Skeletal muscle tissue (tissue), 4 donors: ENCODE measurements around the gene SLC37A4. TPM values are rescaled to one million over a fixed set of nuclear protein-coding genes. Genes with fewer than 3 reads are reported as not detected.
"Not testable (repeated sequence)": the region's sequence is repeated elsewhere in the genome, so short reads cannot be mapped to it uniquely, and the experiment has no call there.

Experiments
- H3K27ac ChIP-seq: one replicate; pipeline ENCODE4 v1.7.0; 2013; ENCODE audit warnings: mild to moderate bottlenecking, low read depth, low read length, inconsistent platforms
- H3K27me3 ChIP-seq, 3 donors: one replicate each; pipeline ENCODE4 v1.7.0; 2013; ENCODE audit warnings: low read length in 3 of 3; ENCODE audit not compliant: control insufficient read depth in 3 of 3, insufficient read depth in 3 of 3
- H3K36me3 ChIP-seq, 3 donors: one replicate each; pipeline ENCODE4 v1.7.0; 2013; ENCODE audit warnings: low read length in 3 of 3; ENCODE audit not compliant: control insufficient read depth in 3 of 3, insufficient read depth in 3 of 3
- H3K4me1 ChIP-seq, 3 donors: one replicate each; pipeline ENCODE4 v1.7.0; 2013; ENCODE audit warnings: low read length in 3 of 3, mild to moderate bottlenecking in 3 of 3; ENCODE audit not compliant: control insufficient read depth in 3 of 3, insufficient read depth in 3 of 3
- H3K4me3 ChIP-seq, 3 donors: one replicate each; pipeline ENCODE4 v1.7.0; 2013; ENCODE audit warnings: low read length in 3 of 3
- H3K9ac ChIP-seq, 3 donors: one replicate each; pipeline ENCODE4 v1.7.0; 2013; ENCODE audit warnings: low read length in 3 of 3, mild to moderate bottlenecking in 3 of 3, moderate library complexity in 2 of 3, low read depth in 1 of 3
- H3K9me3 ChIP-seq, 3 donors: one replicate each; pipeline ENCODE4 v1.7.0; 2013; ENCODE audit warnings: low read length in 3 of 3; ENCODE audit not compliant: control insufficient read depth in 3 of 3
- total RNA-seq: library from RNA; depleted of rRNA; stranded (reverse); fragments of >200 nt; gene quantifications from one replicate; pipeline ENCODE4 v1.2.3, GENCODE V29; 2014
- donor health status: Osteomylitis.

SLC37A4 gene
- total RNA-seq, 1 donor from 2014 or later: 6.8 TPM

GRCh38 chr11:119006656-119007055, 24.0 kb downstream of the SLC37A4 start:
- no peaks in the 10 kb centered on the region for H3K27me3 ChIP-seq
- H3K36me3 ChIP-seq: peaks cover 14 to 44% (median 26%) of the 10 kb centered on the region in 3 donors
- H3K9me3 ChIP-seq: no peaks in the 10 kb centered on the region
- H3K9ac ChIP-seq: no peak overlapping the region
- no peaks in the 10 kb centered on the region for H3K4me1 ChIP-seq
- no peak overlapping the region for H3K4me3 ChIP-seq
- no peak overlapping the region for H3K27ac ChIP-seq

GRCh38 chr11:119000906-119001305, 29.8 kb downstream of the SLC37A4 start:
- no peak overlapping the region for H3K9ac ChIP-seq
- H3K4me3 ChIP-seq: no peak overlapping the region
- H3K36me3 ChIP-seq: peaks cover 13 to 25% (median 19%) of the 10 kb centered on the region in 3 donors
- no peaks in the 10 kb centered on the region for H3K27me3 ChIP-seq
- no peaks in the 10 kb centered on the region for H3K9me3 ChIP-seq
- H3K27ac ChIP-seq: no peak overlapping the region
- peaks cover 20 to 33% (median 30%) of the 10 kb centered on the region in 3 donors for H3K4me1 ChIP-seq

DNA sequence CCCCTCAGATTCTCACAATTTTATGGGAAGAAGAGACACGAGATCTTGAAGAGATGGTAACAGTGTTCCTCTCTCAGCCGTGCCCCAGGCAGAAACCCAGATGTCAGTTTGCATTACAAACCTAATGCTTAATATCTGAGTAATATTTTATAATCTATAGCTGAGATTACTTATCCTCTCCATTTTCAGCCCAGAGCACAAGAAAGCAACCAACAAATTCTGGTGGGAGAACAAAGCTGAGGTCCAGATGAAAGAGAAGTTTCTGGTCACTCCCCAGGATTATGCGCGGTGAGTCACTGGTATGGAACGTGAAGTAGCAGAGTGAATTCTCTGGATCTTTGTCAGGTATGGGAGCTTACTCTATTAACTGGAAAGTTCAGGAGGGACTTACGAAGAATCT, 31.9 kb downstream of the SLC37A4 start:
- Histone ChIP-seq H3K27ac (peak overlapping the region; percentile 80), H3K9me3 (no peaks in the 10 kb centered on the region), H3K27me3 (no peaks in the 10 kb centered on the region), H3K4me3 (peak overlapping the region; percentile 100), H3K4me1 (peaks cover 20 to 33% (median 30%) of the 10 kb centered on the region in 3 donors), H3K9ac (peak overlapping the region; percentile 91 to 95 (median 92)), H3K36me3 (peaks cover 13 to 20% (median 16%) of the 10 kb centered on the region in 3 donors)

DNA sequence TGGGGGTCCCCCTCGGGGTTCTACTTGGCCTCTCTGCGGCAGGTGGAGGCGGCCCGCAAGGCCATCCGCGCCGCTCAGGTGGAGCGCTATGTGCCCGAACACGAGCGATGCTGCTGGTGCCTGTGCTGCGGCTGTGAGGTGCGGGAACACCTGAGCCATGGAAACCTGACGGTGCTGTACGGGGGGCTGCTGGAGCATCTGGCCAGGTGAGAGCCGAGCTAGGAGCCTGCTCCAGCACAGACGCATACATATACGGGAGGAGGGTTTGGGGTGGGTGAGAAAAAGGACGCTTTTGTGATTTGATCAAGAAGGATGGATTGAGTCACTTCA, 32.3 kb downstream of the SLC37A4 start:
- Histone ChIP-seq H3K4me3 (peak overlapping the region; percentile 100), H3K9ac (peak overlapping the region; percentile 91 to 95 (median 92)), H3K4me1 (peaks cover 20 to 33% (median 30%) of the 10 kb centered on the region in 3 donors), H3K36me3 (peaks cover 13 to 20% (median 15%) of the 10 kb centered on the region in 3 donors), H3K27me3 (no peaks in the 10 kb centered on the region), H3K9me3 (no peaks in the 10 kb centered on the region), H3K27ac (peak overlapping the region; percentile 80)

GRCh38 chr11:118997627-118998387, 32.9 kb downstream of the SLC37A4 start, which contains the start of gene CENATAC:
Gene CENATAC (plus strand): TSS chr11:118998138. CDS start chr11:118998198, 60 bp downstream.
- Histone ChIP-seq H3K4me3 (peak within 1 kb of the TSS; percentile 100), H3K27me3 (no peaks in the 10 kb centered on the region), H3K36me3 (peaks cover 11 to 16% (median 13%) of the 10 kb centered on the region in 3 donors), H3K4me1 (peaks cover 20 to 33% (median 30%) of the 10 kb centered on the region in 3 donors), H3K27ac (peak within 1 kb of the TSS; percentile 80), H3K9me3 (no peaks in the 10 kb centered on the region), H3K9ac (peak within 1 kb of the TSS; percentile 91 to 95 (median 92))

DNA sequence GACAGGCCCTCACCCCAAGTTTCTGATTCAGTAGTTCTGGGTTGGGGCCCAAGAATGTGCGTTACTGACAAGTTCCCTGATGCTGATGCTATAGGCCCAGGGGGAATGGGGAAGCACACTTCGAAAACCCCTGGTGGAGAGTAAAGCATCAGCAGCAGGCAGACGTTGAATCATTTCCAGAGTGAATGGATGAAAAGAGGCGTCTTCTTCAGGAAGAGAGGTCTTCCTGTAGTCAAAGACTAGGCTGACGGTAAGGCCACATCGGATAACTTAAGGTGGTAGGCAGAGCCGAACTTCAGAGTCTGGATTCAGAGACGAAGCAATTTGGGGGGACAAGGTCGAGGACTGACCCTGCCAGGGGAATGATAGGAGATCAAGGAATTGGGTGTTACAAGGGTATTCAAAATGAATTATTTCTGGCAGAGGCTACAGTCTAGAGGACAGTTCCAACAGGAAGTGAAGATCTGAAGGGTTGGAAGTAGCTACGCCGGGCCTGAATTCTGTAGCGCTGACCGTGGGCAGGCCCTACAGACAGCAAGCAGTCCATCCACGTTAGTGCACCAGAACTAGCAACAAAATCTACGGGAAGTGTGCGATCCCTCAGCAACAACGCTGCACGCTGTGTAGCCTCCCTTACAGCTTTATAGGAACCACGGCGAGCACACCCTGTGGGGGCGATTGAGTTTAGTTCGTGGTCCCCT, 33.6 kb downstream of the SLC37A4 start:
- peak overlapping the region; percentile 80 for H3K27ac ChIP-seq
- H3K9me3 ChIP-seq: no peaks in the 10 kb centered on the region
- H3K4me1 ChIP-seq: peaks cover 20 to 33% (median 30%) of the 10 kb centered on the region in 3 donors
- peaks cover 9 to 15% (median 13%) of the 10 kb centered on the region in 3 donors for H3K36me3 ChIP-seq
- no peaks in the 10 kb centered on the region for H3K27me3 ChIP-seq
- peak overlapping the region; percentile 88 to 95 (median 92) for H3K9ac ChIP-seq
- peak overlapping the region; percentile 100 for H3K4me3 ChIP-seq

GRCh38 chr11:118991486-118992038, 39.1 kb downstream of the SLC37A4 start:
- not testable (repeated sequence) for H3K4me3 ChIP-seq, H3K27ac ChIP-seq, H3K4me1 ChIP-seq, H3K9me3 ChIP-seq, H3K36me3 ChIP-seq, H3K9ac ChIP-seq, H3K27me3 ChIP-seq

DNA sequence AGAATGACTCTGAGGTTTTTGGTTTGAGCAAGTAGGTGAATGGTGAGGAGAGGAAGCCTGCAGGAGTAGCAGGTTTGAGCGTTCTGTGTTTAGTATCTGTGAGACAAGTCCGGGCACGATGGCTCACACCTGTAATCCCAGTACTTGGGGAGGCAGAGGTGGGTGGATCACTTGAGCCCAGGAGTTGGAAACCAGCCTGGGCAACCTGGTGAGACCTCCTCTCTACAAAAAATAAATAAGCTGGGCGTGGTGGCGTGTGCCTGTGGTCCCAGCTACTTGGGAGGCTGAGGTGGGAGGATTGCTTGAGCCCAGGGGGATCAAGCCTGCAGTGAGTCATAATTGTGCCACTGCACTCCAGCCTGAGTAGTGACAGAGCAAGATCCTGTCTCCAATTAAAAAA, 42.4 kb downstream of the SLC37A4 start:
- H3K4me3 ChIP-seq: no peak overlapping the region
- no peaks in the 10 kb centered on the region for H3K9me3 ChIP-seq
- H3K27me3 ChIP-seq: no peaks in the 10 kb centered on the region
- peaks cover 5 to 8% (median 8%) of the 10 kb centered on the region in 3 donors for H3K4me1 ChIP-seq
- no peak overlapping the region for H3K27ac ChIP-seq
- H3K36me3 ChIP-seq: no peaks in the 10 kb centered on the region
- H3K9ac ChIP-seq: no peak overlapping the region

GRCh38 chr11:118984825-118985224, 45.9 kb downstream of the SLC37A4 start:
- Histone ChIP-seq H3K9me3 (no peaks in the 10 kb centered on the region), H3K27me3 (no peaks in the 10 kb centered on the region), H3K4me1 (peaks cover 8 to 15% (median 13%) of the 10 kb centered on the region in 3 donors), H3K27ac (peak overlapping the region; percentile 69), H3K9ac (peak overlapping the region in 1 of 3 donors; percentile 73), H3K36me3 (no peaks in the 10 kb centered on the region), H3K4me3 (no peak overlapping the region)
